ENCODE measurements around the gene DTWD2.
"Not testable (repeated sequence)": the region's sequence is repeated elsewhere in the genome, so short reads cannot be mapped to it uniquely, and the experiment has no call there.

DTWD2 gene

GRCh38 chr5:119021149-119021732 lies 32.9 kb upstream of the DTWD2 start:
- H3K4me1 ChIP-seq (ENCODE audit: control insufficient read depth, insufficient read depth, low read length) = peaks cover 11% of the 10 kb centered on the region
- no peak overlapping the region for H3K9ac ChIP-seq (ENCODE audit: low read length)
- no peaks in the 10 kb centered on the region for H3K36me3 ChIP-seq (ENCODE audit: control insufficient read depth, insufficient read depth, low read length)
- H3K4me3 ChIP-seq (ENCODE audit: low read length) = no peak overlapping the region
- H3K27me3 ChIP-seq (ENCODE audit: control insufficient read depth, insufficient read depth, low read length) = no peaks in the 10 kb centered on the region
- H3K9me3 ChIP-seq (ENCODE audit: control insufficient read depth, low read length) = no peaks in the 10 kb centered on the region

DNA sequence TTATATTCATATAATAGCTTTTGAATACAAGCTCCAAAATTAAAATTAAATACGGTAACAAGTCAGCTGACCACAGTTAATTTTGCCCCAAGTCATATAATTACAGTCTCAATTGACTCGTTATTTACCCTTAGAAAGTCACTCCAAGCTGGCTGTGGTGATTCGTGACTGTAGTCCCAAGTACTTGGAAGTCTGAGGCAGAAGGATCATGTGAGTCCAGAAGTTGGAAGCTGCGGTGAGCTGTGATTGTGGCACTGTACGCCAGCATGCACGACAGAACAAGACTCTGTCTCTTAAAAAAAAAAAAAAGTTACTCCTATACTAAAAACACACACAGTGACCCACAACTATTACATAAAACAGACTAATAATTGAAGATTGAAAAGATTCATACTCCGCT lies 31.6 kb upstream of the DTWD2 start:
- Histone ChIP-seq H3K27me3 (ENCODE audit: control insufficient read depth, insufficient read depth, low read length) (no peaks in the 10 kb centered on the region), H3K4me1 (ENCODE audit: control insufficient read depth, insufficient read depth, low read length) (peaks cover 11% of the 10 kb centered on the region)

DNA sequence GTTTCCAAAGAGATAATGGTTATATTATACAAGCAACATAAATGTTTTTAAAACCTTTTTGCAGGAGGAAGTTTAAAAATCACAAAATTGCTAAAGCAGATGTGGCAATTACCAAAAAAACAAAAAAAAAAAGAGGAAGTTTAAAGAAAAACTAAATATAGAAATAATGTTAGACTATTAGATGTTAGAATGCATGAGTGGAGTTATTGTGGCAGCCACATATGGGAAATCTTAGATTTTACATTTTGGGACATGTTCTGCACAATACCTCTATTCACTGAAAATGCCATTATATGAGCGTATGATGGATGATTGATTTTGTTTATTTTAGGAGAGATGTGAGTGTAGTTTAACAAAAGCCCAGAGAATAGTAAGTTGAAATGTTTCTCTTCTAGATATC lies 31.2 kb upstream of the DTWD2 start:
- H3K4me1 ChIP-seq (ENCODE audit: control insufficient read depth, insufficient read depth, low read length) = peaks cover 11% of the 10 kb centered on the region
- H3K9me3 ChIP-seq (ENCODE audit: control insufficient read depth, low read length) = no peaks in the 10 kb centered on the region
- no peaks in the 10 kb centered on the region for H3K27me3 ChIP-seq (ENCODE audit: control insufficient read depth, insufficient read depth, low read length)
- H3K36me3 ChIP-seq (ENCODE audit: control insufficient read depth, insufficient read depth, low read length) = no peaks in the 10 kb centered on the region
- H3K9ac ChIP-seq (ENCODE audit: low read length) = no peak overlapping the region
- H3K4me3 ChIP-seq (ENCODE audit: low read length) = no peak overlapping the region

More for the DNA sequence above, 31.6 kb upstream of the DTWD2 start:
- Histone ChIP-seq H3K9me3 (ENCODE audit: control insufficient read depth, low read length) (no peaks in the 10 kb centered on the region), H3K36me3 (ENCODE audit: control insufficient read depth, insufficient read depth, low read length) (no peaks in the 10 kb centered on the region), H3K9ac (ENCODE audit: low read length) (no peak overlapping the region), H3K4me3 (ENCODE audit: low read length) (no peak overlapping the region)

DNA sequence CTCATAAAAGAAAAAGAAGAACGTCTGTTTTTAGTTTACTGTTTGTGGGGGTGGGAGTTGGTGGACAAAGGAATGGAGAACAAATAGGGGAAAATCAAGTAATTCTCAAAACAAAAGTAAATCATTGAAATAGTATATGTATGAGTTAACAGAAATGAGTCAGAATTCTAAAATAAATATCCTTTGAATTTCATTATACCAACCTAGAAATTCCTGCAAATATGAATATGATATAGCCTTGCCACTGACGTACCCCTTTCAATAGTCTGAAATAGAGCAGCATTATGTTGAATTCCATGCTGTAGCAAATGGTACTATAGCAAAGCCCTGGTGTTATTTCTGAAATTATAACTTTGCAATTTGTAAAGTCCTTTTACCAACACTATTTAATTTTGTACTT lies 29.6 kb upstream of the DTWD2 start:
- Histone ChIP-seq H3K4me3 (ENCODE audit: low read length) (no peak overlapping the region), H3K36me3 (ENCODE audit: control insufficient read depth, insufficient read depth, low read length) (no peaks in the 10 kb centered on the region), H3K9me3 (ENCODE audit: control insufficient read depth, low read length) (no peaks in the 10 kb centered on the region), H3K4me1 (ENCODE audit: control insufficient read depth, insufficient read depth, low read length) (peaks cover 11% of the 10 kb centered on the region), H3K27me3 (ENCODE audit: control insufficient read depth, insufficient read depth, low read length) (no peaks in the 10 kb centered on the region), H3K9ac (ENCODE audit: low read length) (no peak overlapping the region)

GRCh38 chr5:119016125-119016774 lies 27.9 kb upstream of the DTWD2 start:
- Histone ChIP-seq H3K9me3 (ENCODE audit: control insufficient read depth, low read length) (no peaks in the 10 kb centered on the region), H3K4me3 (ENCODE audit: low read length) (no peak overlapping the region), H3K27me3 (ENCODE audit: control insufficient read depth, insufficient read depth, low read length) (no peaks in the 10 kb centered on the region), H3K4me1 (ENCODE audit: control insufficient read depth, insufficient read depth, low read length) (no peaks in the 10 kb centered on the region), H3K36me3 (ENCODE audit: control insufficient read depth, insufficient read depth, low read length) (no peaks in the 10 kb centered on the region), H3K9ac (ENCODE audit: low read length) (no peak overlapping the region)

GRCh38 chr5:119011186-119011585 lies 22.8 kb upstream of the DTWD2 start:
- Histone ChIP-seq H3K36me3 (ENCODE audit: control insufficient read depth, insufficient read depth, low read length) (no peaks in the 10 kb centered on the region), H3K4me1 (ENCODE audit: control insufficient read depth, insufficient read depth, low read length) (peaks cover 10% of the 10 kb centered on the region), H3K9me3 (ENCODE audit: control insufficient read depth, low read length) (no peaks in the 10 kb centered on the region), H3K27me3 (ENCODE audit: control insufficient read depth, insufficient read depth, low read length) (no peaks in the 10 kb centered on the region), H3K9ac (ENCODE audit: low read length) (no peak overlapping the region), H3K4me3 (ENCODE audit: low read length) (no peak overlapping the region)

GRCh38 chr5:119010206-119010605 lies 21.9 kb upstream of the DTWD2 start:
- Histone ChIP-seq H3K27me3 (ENCODE audit: control insufficient read depth, insufficient read depth, low read length) (no peaks in the 10 kb centered on the region), H3K4me1 (ENCODE audit: control insufficient read depth, insufficient read depth, low read length) (peaks cover 10% of the 10 kb centered on the region), H3K4me3 (ENCODE audit: low read length) (no peak overlapping the region), H3K9me3 (ENCODE audit: control insufficient read depth, low read length) (no peaks in the 10 kb centered on the region), H3K36me3 (ENCODE audit: control insufficient read depth, insufficient read depth, low read length) (no peaks in the 10 kb centered on the region), H3K9ac (ENCODE audit: low read length) (no peak overlapping the region)

DNA sequence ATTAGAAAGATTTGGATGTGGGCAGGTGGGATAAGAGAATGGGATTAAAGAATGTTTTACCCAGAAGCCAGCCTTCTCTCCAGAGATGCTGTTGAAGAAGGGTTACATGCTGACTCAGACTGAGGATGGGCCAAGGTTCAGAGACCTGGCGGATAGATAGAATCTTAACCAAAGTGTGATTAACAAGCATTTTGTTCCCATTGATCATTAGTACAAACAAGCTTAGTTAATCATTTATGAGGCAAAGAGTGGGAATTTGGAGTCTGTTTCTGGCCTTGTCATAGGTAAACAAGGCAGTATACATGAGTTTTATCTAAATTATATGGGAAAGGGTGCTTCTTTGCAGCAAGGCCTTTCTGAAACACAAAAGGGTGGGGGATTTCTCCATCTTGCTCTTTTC lies 20.8 kb upstream of the DTWD2 start:
- H3K27me3 ChIP-seq (ENCODE audit: control insufficient read depth, insufficient read depth, low read length) = no peaks in the 10 kb centered on the region
- H3K4me3 ChIP-seq (ENCODE audit: low read length) = no peak overlapping the region
- H3K4me1 ChIP-seq (ENCODE audit: control insufficient read depth, insufficient read depth, low read length) = peaks cover 10% of the 10 kb centered on the region
- H3K9me3 ChIP-seq (ENCODE audit: control insufficient read depth, low read length) = no peaks in the 10 kb centered on the region
- no peak overlapping the region for H3K9ac ChIP-seq (ENCODE audit: low read length)
- H3K36me3 ChIP-seq (ENCODE audit: control insufficient read depth, insufficient read depth, low read length) = no peaks in the 10 kb centered on the region

- Histone ChIP-seq H3K36me3 (ENCODE audit: control insufficient read depth, insufficient read depth, low read length) (no peaks in the 10 kb centered on the region), H3K4me1 (ENCODE audit: control insufficient read depth, insufficient read depth, low read length) (no peaks in the 10 kb centered on the region), H3K4me3 (ENCODE audit: low read length) (no peak overlapping the region), H3K27me3 (ENCODE audit: control insufficient read depth, insufficient read depth, low read length) (no peaks in the 10 kb centered on the region), H3K9ac (ENCODE audit: low read length) (no peak overlapping the region), H3K9me3 (ENCODE audit: control insufficient read depth, low read length) (no peaks in the 10 kb centered on the region)
Observed at GRCh38 chr5:118999696-119000095, 11.3 kb upstream of the DTWD2 start.

GRCh38 chr5:118998861-118999260 lies 10.5 kb upstream of the DTWD2 start:
- not testable (repeated sequence) for H3K4me1 ChIP-seq (ENCODE audit: control insufficient read depth, insufficient read depth, low read length); H3K36me3 ChIP-seq (ENCODE audit: control insufficient read depth, insufficient read depth, low read length); H3K27me3 ChIP-seq (ENCODE audit: control insufficient read depth, insufficient read depth, low read length); H3K4me3 ChIP-seq (ENCODE audit: low read length); H3K9ac ChIP-seq (ENCODE audit: low read length); H3K9me3 ChIP-seq (ENCODE audit: control insufficient read depth, low read length)

- no peaks in the 10 kb centered on the region for H3K27me3 ChIP-seq (ENCODE audit: control insufficient read depth, insufficient read depth, low read length)
- no peaks in the 10 kb centered on the region for H3K4me1 ChIP-seq (ENCODE audit: control insufficient read depth, insufficient read depth, low read length)
- no peaks in the 10 kb centered on the region for H3K9me3 ChIP-seq (ENCODE audit: control insufficient read depth, low read length)
- no peak overlapping the region for H3K4me3 ChIP-seq (ENCODE audit: low read length)
- no peak overlapping the region for H3K9ac ChIP-seq (ENCODE audit: low read length)
- H3K36me3 ChIP-seq (ENCODE audit: control insufficient read depth, insufficient read depth, low read length) = no peaks in the 10 kb centered on the region
Observed at GRCh38 chr5:118996098-118996497, 7.8 kb upstream of the DTWD2 start.

DNA sequence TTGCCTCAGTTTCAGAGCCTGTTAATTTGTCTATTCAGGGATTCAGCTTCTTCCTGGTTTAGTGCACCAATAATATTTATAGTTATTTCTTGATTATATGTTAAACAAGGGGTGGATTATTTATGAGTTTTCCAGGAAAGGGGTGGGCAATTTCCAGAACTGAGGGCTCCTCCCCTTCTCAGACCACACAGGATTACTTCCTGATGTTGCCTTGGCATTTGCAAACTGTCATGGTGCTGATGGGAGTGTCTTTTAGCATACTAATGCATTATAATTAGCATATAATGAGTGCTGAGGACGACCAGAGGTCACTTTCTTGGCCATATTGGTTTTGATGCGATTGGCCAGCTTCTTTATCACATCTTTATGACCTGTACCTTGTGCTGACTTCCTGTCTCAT lies 6.2 kb upstream of the DTWD2 start:
- Histone ChIP-seq H3K9me3 (ENCODE audit: control insufficient read depth, low read length) (no peaks in the 10 kb centered on the region), H3K27me3 (ENCODE audit: control insufficient read depth, insufficient read depth, low read length) (no peaks in the 10 kb centered on the region), H3K9ac (ENCODE audit: low read length) (no peak overlapping the region), H3K4me3 (ENCODE audit: low read length) (no peak overlapping the region), H3K4me1 (ENCODE audit: control insufficient read depth, insufficient read depth, low read length) (peaks cover 13% of the 10 kb centered on the region), H3K36me3 (ENCODE audit: control insufficient read depth, insufficient read depth, low read length) (no peaks in the 10 kb centered on the region)

DNA sequence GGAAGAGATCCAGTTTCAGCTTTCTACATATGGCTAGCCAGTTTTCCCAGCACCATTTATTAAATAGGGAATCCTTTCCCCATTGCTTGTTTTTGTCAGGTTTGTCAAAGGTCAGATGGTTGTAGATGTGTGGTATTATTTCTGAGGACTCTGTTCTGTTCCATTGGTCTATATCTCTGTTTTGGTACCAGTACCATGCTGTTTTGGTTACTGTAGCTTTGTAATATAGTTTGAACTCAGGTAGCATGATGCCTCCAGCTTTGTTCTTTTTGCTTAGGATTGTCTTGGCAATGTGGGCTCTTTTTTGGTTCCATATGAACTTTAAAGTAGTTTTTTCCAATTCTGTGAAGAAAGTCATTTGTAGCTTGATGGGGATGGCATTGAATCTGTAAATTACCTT lies 4.8 kb upstream of the DTWD2 start:
- not testable (repeated sequence) for H3K4me3 ChIP-seq (ENCODE audit: low read length); H3K36me3 ChIP-seq (ENCODE audit: control insufficient read depth, insufficient read depth, low read length); H3K27me3 ChIP-seq (ENCODE audit: control insufficient read depth, insufficient read depth, low read length); H3K9me3 ChIP-seq (ENCODE audit: control insufficient read depth, low read length); H3K9ac ChIP-seq (ENCODE audit: low read length)
- peaks cover 18% of the 10 kb centered on the region for H3K4me1 ChIP-seq (ENCODE audit: control insufficient read depth, insufficient read depth, low read length)
